ENCODE measurements around the gene C1orf52. TPM values are rescaled to one million over a fixed set of nuclear protein-coding genes. Genes with fewer than 3 reads are reported as not detected.

The C1orf52 gene
- total RNA-seq, 1 experiment from 2014 or later: 51.6 TPM

- ChIA-PET CTCF (interaction anchor here (0.7 to 1.2 kb wide), 2 partner anchors 14 to 40 kb away, joined by 3 to 4 read pairs; partner anchors contain the start of gene C1orf52), POLR2A (no interaction called here)
- DNase-seq (ENCODE audit: low read depth, low spot score) (no peak), ATAC-seq (peak; percentile 42; the same call in 1 of the 2 replicates)
- intact Hi-C loops (cut with micrococcal nuclease; ENCODE audit: unreplicated experiment) (no loop called here), in situ Hi-C loops (cut with HindIII; ENCODE audit: low pct_unique_long_range_greater_than_20kb, low sequenced_read_pairs) (no loop called here)
- BruUV-seq (replicated peaks): no TSS peak
- Histone ChIP-seq H3K4me1 (ENCODE audit: control insufficient read depth, insufficient read depth, low read length) (peaks cover 11% of the 10 kb centered on the region), H3K9me3 (ENCODE audit: control insufficient read depth, insufficient read depth, low read depth, low read length) (no peaks in the 10 kb centered on the region), H3K36me3 (ENCODE audit: control insufficient read depth, insufficient read depth, low read length) (no peaks in the 10 kb centered on the region), H3K4me3 (ENCODE audit: low read depth in 2 of 2, low read length in 2 of 2) (no peak overlapping the region), H3K27ac (ENCODE audit: low read length) (no peak overlapping the region), H3K27me3 (ENCODE audit: control insufficient read depth, insufficient read depth, low read length) (no peaks in the 10 kb centered on the region)
- TF ChIP-seq TCF7L2 (IDR thresholded peaks at IDR 0.05; ENCODE audit: low read depth, low read length) (no peak), POLR2AphosphoS5 (IDR thresholded peaks at IDR 0.05; ENCODE audit: low read depth, low read length) (no peak), SIN3A (IDR thresholded peaks at IDR 0.05; ENCODE audit: borderline replicate concordance, insufficient read depth, low read depth, low read length) (no peak), CTCF (IDR thresholded peaks at IDR 0.05) (no peak)
- TF ChIP-seq, protein P1, sequence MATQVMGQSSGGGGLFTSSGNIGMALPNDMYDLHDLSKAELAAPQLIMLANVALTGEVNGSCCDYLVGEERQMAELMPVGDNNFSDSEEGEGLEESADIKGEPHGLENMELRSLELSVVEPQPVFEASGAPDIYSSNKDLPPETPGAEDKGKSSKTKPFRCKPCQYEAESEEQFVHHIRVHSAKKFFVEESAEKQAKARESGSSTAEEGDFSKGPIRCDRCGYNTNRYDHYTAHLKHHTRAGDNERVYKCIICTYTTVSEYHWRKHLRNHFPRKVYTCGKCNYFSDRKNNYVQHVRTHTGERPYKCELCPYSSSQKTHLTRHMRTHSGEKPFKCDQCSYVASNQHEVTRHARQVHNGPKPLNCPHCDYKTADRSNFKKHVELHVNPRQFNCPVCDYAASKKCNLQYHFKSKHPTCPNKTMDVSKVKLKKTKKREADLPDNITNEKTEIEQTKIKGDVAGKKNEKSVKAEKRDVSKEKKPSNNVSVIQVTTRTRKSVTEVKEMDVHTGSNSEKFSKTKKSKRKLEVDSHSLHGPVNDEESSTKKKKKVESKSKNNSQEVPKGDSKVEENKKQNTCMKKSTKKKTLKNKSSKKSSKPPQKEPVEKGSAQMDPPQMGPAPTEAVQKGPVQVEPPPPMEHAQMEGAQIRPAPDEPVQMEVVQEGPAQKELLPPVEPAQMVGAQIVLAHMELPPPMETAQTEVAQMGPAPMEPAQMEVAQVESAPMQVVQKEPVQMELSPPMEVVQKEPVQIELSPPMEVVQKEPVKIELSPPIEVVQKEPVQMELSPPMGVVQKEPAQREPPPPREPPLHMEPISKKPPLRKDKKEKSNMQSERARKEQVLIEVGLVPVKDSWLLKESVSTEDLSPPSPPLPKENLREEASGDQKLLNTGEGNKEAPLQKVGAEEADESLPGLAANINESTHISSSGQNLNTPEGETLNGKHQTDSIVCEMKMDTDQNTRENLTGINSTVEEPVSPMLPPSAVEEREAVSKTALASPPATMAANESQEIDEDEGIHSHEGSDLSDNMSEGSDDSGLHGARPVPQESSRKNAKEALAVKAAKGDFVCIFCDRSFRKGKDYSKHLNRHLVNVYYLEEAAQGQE (IDR thresholded peaks at IDR 0.05; ENCODE audit: insufficient read depth in 1 of 2, low read depth in 2 of 2, low read length in 1 of 2): no peak
Observed at GRCh38 chr1:85219853-85220610, 39.4 kb downstream of the C1orf52 start.

- TF ChIP-seq CTCF (IDR thresholded peaks at IDR 0.05) (no peak), TCF7L2 (IDR thresholded peaks at IDR 0.05; ENCODE audit: low read depth, low read length) (no peak), SIN3A (IDR thresholded peaks at IDR 0.05; ENCODE audit: borderline replicate concordance, insufficient read depth, low read depth, low read length) (no peak), POLR2AphosphoS5 (IDR thresholded peaks at IDR 0.05; ENCODE audit: low read depth, low read length) (no peak)
- TF ChIP-seq, protein P1 (IDR thresholded peaks at IDR 0.05; ENCODE audit: insufficient read depth in 1 of 2, low read depth in 2 of 2, low read length in 1 of 2): no peak
- Histone ChIP-seq H3K36me3 (ENCODE audit: control insufficient read depth, insufficient read depth, low read length) (no peaks in the 10 kb centered on the region), H3K4me1 (ENCODE audit: control insufficient read depth, insufficient read depth, low read length) (peaks cover 18% of the 10 kb centered on the region), H3K4me3 (ENCODE audit: low read depth in 2 of 2, low read length in 2 of 2) (no peak overlapping the region), H3K27me3 (ENCODE audit: control insufficient read depth, insufficient read depth, low read length) (no peaks in the 10 kb centered on the region), H3K27ac (ENCODE audit: low read length) (no peak overlapping the region), H3K9me3 (ENCODE audit: control insufficient read depth, insufficient read depth, low read depth, low read length) (no peaks in the 10 kb centered on the region)
- POLR2A ChIA-PET: interaction anchor here (0.6 kb wide), 1 partner anchor 54 kb away, joined by 5 read pairs; no protein-coding TSS in a partner anchor
- intact Hi-C loops (cut with micrococcal nuclease; ENCODE audit: unreplicated experiment) (no loop called here), in situ Hi-C loops (cut with HindIII; ENCODE audit: low pct_unique_long_range_greater_than_20kb, low sequenced_read_pairs) (no loop called here)
- CTCF ChIA-PET: interaction anchor here (0.6 to 1.5 kb wide), 3 partner anchors 11 to 272 kb away, joined by 3 to 4 read pairs (median 3); no protein-coding TSS in a partner anchor
- BruUV-seq (replicated peaks): no TSS peak
- DNase-seq (ENCODE audit: low read depth, low spot score) (no peak), ATAC-seq (no peak)
Observed at GRCh38 chr1:85216697-85217096, 42.8 kb downstream of the C1orf52 start.
